Psoas muscle (tissue), 8 donors: ENCODE results near the gene PEX11G. TPM values are rescaled to one million over a fixed set of nuclear protein-coding genes. Genes with fewer than 3 reads are reported as not detected.
A peak's percentile ranks its signal among the peaks of the same experiment; 100 is the strongest.

ENCODE experiments used
- ATAC-seq, 4 donors: fragments of 200-7000 bp; cut with Tn5 transposase; one replicate each; pipeline ENCODE4 v1.9.1; 2020; ENCODE audit warnings: moderate library complexity in 3 of 4, mild to moderate bottlenecking in 2 of 4
- DNase-seq, 2 donors: peaks; one replicate each; pipeline ENCODE4 v3.0.0-alpha.2; 2020
- H3K27ac ChIP-seq: fragments of 200-600 bp; one replicate; pipeline ENCODE4 v1.8.0; 2022
- H3K27me3 ChIP-seq, 3 donors: fragments of 200-600 bp in 1 of 3; one replicate each; pipeline versions ENCODE4 v1.6.1 to v1.8.0; 2013 to 2022; ENCODE audit warnings: low read length in 2 of 3, mild to moderate bottlenecking in 2 of 3, moderate library complexity in 1 of 3; ENCODE audit not compliant: insufficient read depth in 3 of 3
- H3K36me3 ChIP-seq, 2 donors: fragments of 200-600 bp in 1 of 2; one replicate each; pipeline versions ENCODE4 v1.6.1 to v1.8.0; 2013 to 2022; ENCODE audit warnings: low read depth in 1 of 2, mild to moderate bottlenecking in 1 of 2, moderate library complexity in 1 of 2; ENCODE audit not compliant: insufficient read depth in 1 of 2
- H3K4me1 ChIP-seq: fragments of 200-600 bp; one replicate; pipeline ENCODE4 v1.8.0; 2022
- H3K4me3 ChIP-seq: fragments of 200-600 bp; one replicate; pipeline ENCODE4 v1.8.0; 2022; ENCODE audit warnings: mild to moderate bottlenecking
- H3K9me3 ChIP-seq: fragments of 200-600 bp; one replicate; pipeline ENCODE4 v1.8.0; 2022
- WGBS, 3 donors: extraction: QIAGEN DNeasy Blood & Tissue Kit; methylation state at CpG; one replicate each; pipeline versions ENCODE4 v1.1.6 to v1.1.7; 2013; 5-methylcytosine and 5-hydroxymethylcytosine counted together
- intact Hi-C, 2 donors: fragments of 100-400 bp; cut with DNase I; formaldehyde crosslinking; loops; one replicate each; pipeline versions ENCODE4 v1.11.0 to v1.14.2; 2022
- polyA plus RNA-seq, 3 donors: library from polyadenylated mRNA; stranded (reverse); fragments of 200-250 nt; gene quantifications; one replicate each; pipeline ENCODE4 v1.2.3, GENCODE V29; 2013
- total RNA-seq, 4 donors: library from RNA; stranded (reverse); fragmentation: NEBNext Ultra II Directional in 2 of 4; extraction: Animal tissue kit (Norgen Biotek cat#: 25700) in 2 of 4; gene quantifications; one replicate each; pipeline versions ENCODE4 v1.2.1 to v1.2.4, GENCODE V29; 2021 to 2023
- TF ChIP-seq, protein P1 (sequence below): fragments of 200-600 bp; IDR thresholded peaks from one replicate; pipeline ENCODE4 v1.8.0; 2022; ENCODE audit warnings: antibody characterized with exemption
- donor health status: healthy with polysubstance abuse.
- donor health status: DM: no; HTN: no; CAD: no; lungs with moderate emphysema.
- donor health status: Bipolar disorder and iron deficiency.
- donor health status: healthy.
- donor health status: DM: yes; HTN: yes; CAD: no.
- donor health status: DM: no; HTN: no; CAD: no.
- donor health status: DM: no; HTN: no; CAD: no.
- donor health status: DM: yes; HTN: yes; CAD: no.

PEX11G gene
- total and polyA plus RNA-seq, 7 donors, result 1.0 to 1.4 (median 1.1) TPM

DNA sequence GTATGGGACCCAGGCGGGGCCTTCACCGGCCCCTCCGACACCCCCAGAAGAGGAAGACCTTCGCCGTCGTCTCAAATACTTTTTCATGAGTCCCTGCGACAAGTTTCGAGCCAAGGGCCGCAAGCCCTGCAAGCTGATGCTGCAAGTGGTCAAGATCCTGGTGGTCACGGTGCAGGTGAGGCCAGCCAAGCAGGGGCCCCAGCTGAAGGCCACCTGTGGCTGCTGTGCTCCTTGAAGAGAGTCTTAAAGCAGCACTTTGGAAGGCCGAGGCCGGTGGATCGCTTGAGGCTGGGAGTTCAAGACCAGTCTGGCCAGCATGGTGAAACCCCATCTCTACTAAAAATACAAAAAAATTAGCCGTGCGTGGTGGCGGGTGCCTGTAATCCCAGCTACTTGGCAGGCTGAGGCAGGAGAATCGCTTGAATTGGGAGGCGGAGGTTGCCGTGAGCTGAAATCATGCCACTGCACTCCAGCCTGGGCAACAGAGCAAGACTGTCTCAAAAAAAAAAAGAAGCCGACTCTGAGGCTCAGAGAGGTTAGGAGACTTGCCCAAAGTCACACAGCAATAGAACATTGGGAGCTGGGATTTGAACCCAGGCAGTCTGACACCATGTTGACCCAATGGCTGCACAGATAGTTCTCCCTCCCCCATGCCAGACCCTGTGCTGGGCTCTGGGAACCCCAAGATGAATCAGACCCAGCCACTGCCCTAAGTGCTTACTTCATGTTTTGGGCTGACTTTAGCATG is 36.3 kb upstream of the PEX11G start:
- intact Hi-C loops, result loop anchor here in 1 of 2 donors (10.0 kb wide), 1 partner anchor 130 kb away; no protein-coding TSS in a partner anchor
- no peak for DNase-seq
- WGBS, 3 donors, result 90 to 93% (median 91%) methylated on average over 20 of the region's 20 CpGs

GRCh38 chr19:7524523-7524922 is 35.7 kb upstream of the PEX11G start:
- H3K4me3 ChIP-seq, result no peak overlapping the region
- TF ChIP-seq, protein P1, sequence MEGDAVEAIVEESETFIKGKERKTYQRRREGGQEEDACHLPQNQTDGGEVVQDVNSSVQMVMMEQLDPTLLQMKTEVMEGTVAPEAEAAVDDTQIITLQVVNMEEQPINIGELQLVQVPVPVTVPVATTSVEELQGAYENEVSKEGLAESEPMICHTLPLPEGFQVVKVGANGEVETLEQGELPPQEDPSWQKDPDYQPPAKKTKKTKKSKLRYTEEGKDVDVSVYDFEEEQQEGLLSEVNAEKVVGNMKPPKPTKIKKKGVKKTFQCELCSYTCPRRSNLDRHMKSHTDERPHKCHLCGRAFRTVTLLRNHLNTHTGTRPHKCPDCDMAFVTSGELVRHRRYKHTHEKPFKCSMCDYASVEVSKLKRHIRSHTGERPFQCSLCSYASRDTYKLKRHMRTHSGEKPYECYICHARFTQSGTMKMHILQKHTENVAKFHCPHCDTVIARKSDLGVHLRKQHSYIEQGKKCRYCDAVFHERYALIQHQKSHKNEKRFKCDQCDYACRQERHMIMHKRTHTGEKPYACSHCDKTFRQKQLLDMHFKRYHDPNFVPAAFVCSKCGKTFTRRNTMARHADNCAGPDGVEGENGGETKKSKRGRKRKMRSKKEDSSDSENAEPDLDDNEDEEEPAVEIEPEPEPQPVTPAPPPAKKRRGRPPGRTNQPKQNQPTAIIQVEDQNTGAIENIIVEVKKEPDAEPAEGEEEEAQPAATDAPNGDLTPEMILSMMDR, result no peak
- H3K9me3 ChIP-seq, result no peaks in the 10 kb centered on the region
- WGBS, 3 donors, result 90 to 96% (median 91%) methylated on average over 5 of the region's 5 CpGs
- peaks cover 20% of the 10 kb centered on the region for H3K4me1 ChIP-seq
- no peak overlapping the region for H3K27ac ChIP-seq
- ATAC-seq (no peak), DNase-seq (no peak)
- H3K27me3 ChIP-seq, result no peaks in the 10 kb centered on the region
- H3K36me3 ChIP-seq, result peaks cover 0 to 48% of the 10 kb centered on the region in 2 donors
- intact Hi-C loops, result loop anchor here in 1 of 2 donors (10.0 kb wide), 1 partner anchor 130 kb away; no protein-coding TSS in a partner anchor

More for the DNA sequence above, 36.3 kb upstream of the PEX11G start:
- TF ChIP-seq, protein P1, result no peak
- H3K9me3 ChIP-seq, result no peaks in the 10 kb centered on the region
- peaks cover 0 to 48% of the 10 kb centered on the region in 2 donors for H3K36me3 ChIP-seq
- no peak overlapping the region for H3K27ac ChIP-seq
- H3K27me3 ChIP-seq, result no peaks in the 10 kb centered on the region
- peaks cover 20% of the 10 kb centered on the region for H3K4me1 ChIP-seq
- no peak overlapping the region for H3K4me3 ChIP-seq
- no peak for ATAC-seq

- 7 to 8% (median 7%) methylated on average over 23 of the region's 23 CpGs for WGBS, 3 donors
These were observed 34.3 kb upstream of the PEX11G start for GRCh38 chr19:7522923-7523667.

GRCh38 chr19:7522072-7522922 is 33.5 kb upstream of the PEX11G start, which contains the start of gene MCOLN1:
Gene MCOLN1, plus strand, starts transcription at chr19:7522624. Its CDS starts 127 bp downstream, at chr19:7522751.
- H3K27ac ChIP-seq, result peak within 1 kb of the TSS; percentile 57
- no peaks in the 10 kb centered on the region for H3K27me3 ChIP-seq
- peak; percentile 100 for DNase-seq
- peak within 1 kb of the TSS; percentile 88 for H3K4me3 ChIP-seq
- ATAC-seq, result peak; percentile 94 to 97 (median 96)
- WGBS, 3 donors, result 0 to 1% (median 1%) methylated on average over 38 to 65 of the region's 65 CpGs
- intact Hi-C loops, result loop anchor here in 1 of 2 donors (10.0 kb wide), 1 partner anchor 127 kb away; no protein-coding TSS in a partner anchor
- peaks cover 0 to 33% of the 10 kb centered on the region in 2 donors for H3K36me3 ChIP-seq
- TF ChIP-seq, protein P1, result no peak
- peaks cover 20% of the 10 kb centered on the region for H3K4me1 ChIP-seq
- H3K9me3 ChIP-seq, result no peaks in the 10 kb centered on the region

More at GRCh38 chr19:7522923-7523667, 34.3 kb upstream of the PEX11G start:
- H3K4me1 ChIP-seq, result peaks cover 20% of the 10 kb centered on the region
- no peaks in the 10 kb centered on the region for H3K27me3 ChIP-seq
- ATAC-seq (no peak), DNase-seq (no peak)
- peak overlapping the region; percentile 57 for H3K27ac ChIP-seq
- H3K36me3 ChIP-seq, result peaks cover 0 to 37% of the 10 kb centered on the region in 2 donors
- intact Hi-C loops, result loop anchor here in 1 of 2 donors (10.0 kb wide), 1 partner anchor 128 kb away; no protein-coding TSS in a partner anchor
- TF ChIP-seq, protein P1, result no peak
- no peaks in the 10 kb centered on the region for H3K9me3 ChIP-seq
- peak overlapping the region; percentile 88 for H3K4me3 ChIP-seq
